ENCODE data around the gene HSBP1L1. TPM values are rescaled to one million over a fixed set of nuclear protein-coding genes. Genes with fewer than 3 reads are reported as not detected.

Gene HSBP1L1
- total and polyA plus RNA-seq, 2 of the 13 experiments (the other 11 are each of a cell fraction or from before 2014, with no cell fraction given): 22.6 to 45.1 TPM

- TF ChIP-seq ZNF142 (CRISPR knock-in tag; IDR thresholded peaks at IDR 0.05): peak; percentile 93
- TF ChIP-seq ISX (CRISPR knock-in tag; conservative IDR thresholded peaks at IDR 0.05): 0 out of 2 replicates have a peak, but pooled peaks have one; percentile 38
- no peak for TF ChIP-seq PRDM15 (CRISPR knock-in tag; IDR thresholded peaks at IDR 0.05)
- no peak for TF ChIP-seq ZNF317 (CRISPR knock-in tag; IDR thresholded peaks at IDR 0.05)
- 0 out of 2 replicates have a peak, but pooled peaks have one; percentile 39 for TF ChIP-seq ZMYM4 (CRISPR knock-in tag; IDR thresholded peaks at IDR 0.05)
- TF ChIP-seq PAX8 (CRISPR knock-in tag; IDR thresholded peaks at IDR 0.05; ENCODE audit: borderline replicate concordance): peak; percentile 76; the same call in 1 of the 2 replicates
- peak; percentile 37; the same call in 1 of the 2 replicates for TF ChIP-seq GZF1 (CRISPR knock-in tag; IDR thresholded peaks at IDR 0.05)
- no peak for TF ChIP-seq FLYWCH1 (CRISPR knock-in tag; IDR thresholded peaks at IDR 0.05)
- TF ChIP-seq MAZ (IDR thresholded peaks at IDR 0.05; ENCODE audit: borderline replicate concordance, low read depth, low read length): 0 out of 2 replicates have a peak, but pooled peaks have one; percentile 1
- TF ChIP-seq MAZ (CRISPR knock-in tag; IDR thresholded peaks at IDR 0.05; ENCODE audit: low read depth): peak; percentile 87; the same call in 1 of the 2 replicates
- peak; percentile 37; the same call in 1 of the 2 replicates for TF ChIP-seq ZNF160 (CRISPR knock-in tag; IDR thresholded peaks at IDR 0.05)
- TF ChIP-seq BRF2 (CRISPR knock-in tag; IDR thresholded peaks at IDR 0.05): peak; percentile 76; the same call in 1 of the 2 replicates
- no peak for TF ChIP-seq ZFYVE20 (CRISPR knock-in tag; IDR thresholded peaks at IDR 0.05; ENCODE audit: borderline replicate concordance, low read depth)
- TF ChIP-seq ZNF530 (CRISPR knock-in tag; IDR thresholded peaks at IDR 0.05; ENCODE audit: low read depth): no peak
- TF ChIP-seq ZNF24 (IDR thresholded peaks at IDR 0.05): no peak
- no peak for TF ChIP-seq MAFK (conservative IDR thresholded peaks at IDR 0.05 in 1 of 2, IDR thresholded peaks at IDR 0.05 in 1 of 2; ENCODE audit: low read length in 2 of 2)
- TF ChIP-seq NFATC3 (CRISPR knock-in tag; IDR thresholded peaks at IDR 0.05): no peak
- TF ChIP-seq TARDBP (CRISPR knock-in tag; IDR thresholded peaks at IDR 0.05): no peak; the same call in 1 of the 2 replicates
- no peak; the same call in 1 of the 2 replicates for TF ChIP-seq FOXC1 (CRISPR knock-in tag; IDR thresholded peaks at IDR 0.05; ENCODE audit: borderline replicate concordance)
- no peak for TF ChIP-seq TP53 (CRISPR knock-in tag; conservative IDR thresholded peaks at IDR 0.05)
These were observed 23.6 kb downstream of the HSBP1L1 start (continued) for GRCh38 chr18:79988071-79988450.

All from HepG2 (cell line).